HG03066 (cell line): ENCODE data around the gene NUFIP2.
"Not testable (repeated sequence)": the region's sequence is repeated elsewhere in the genome, so short reads cannot be mapped to it uniquely, and the experiment has no call there.

Source experiments
- ATAC-seq: cut with Tn5 transposase; IDR thresholded peaks from one replicate; pipeline ENCODE4 v1.9.1; 2021; ENCODE audit warnings: low read depth; ENCODE audit not compliant: unreplicated experiment

Gene NUFIP2

GRCh38 chr17:29240477-29240876 is 53.5 kb downstream of the NUFIP2 start:
- no peak for ATAC-seq

- no peak for ATAC-seq
These were observed 55.7 kb downstream of the NUFIP2 start for GRCh38 chr17:29238133-29238850.

GRCh38 chr17:29237476-29238132 is 56.3 kb downstream of the NUFIP2 start:
- ATAC-seq: no peak

GRCh38 chr17:29235904-29236303 is 58.0 kb downstream of the NUFIP2 start:
- no peak for ATAC-seq

DNA sequence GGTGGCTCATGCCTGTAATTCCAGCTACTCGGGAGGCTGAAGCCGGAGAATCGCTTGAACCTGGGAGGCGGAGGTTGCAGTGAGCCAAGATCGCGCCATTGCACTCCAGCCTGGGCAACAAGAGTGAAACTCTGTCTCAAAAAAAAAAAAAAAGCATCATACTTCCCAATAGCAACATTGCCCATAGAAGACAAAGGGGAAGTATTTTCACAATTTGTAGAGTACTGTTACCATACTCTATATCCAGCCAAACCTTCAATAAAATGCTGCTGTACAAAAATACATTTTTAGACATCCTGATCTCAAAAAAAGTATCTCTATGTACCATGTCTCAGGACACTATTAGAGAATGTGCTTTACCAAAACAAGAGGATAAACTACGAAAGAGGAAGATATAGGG is 59.0 kb downstream of the NUFIP2 start:
- ATAC-seq: not testable (repeated sequence)

- no peak for ATAC-seq
These were observed 60.6 kb downstream of the NUFIP2 start for GRCh38 chr17:29233301-29233700.

DNA sequence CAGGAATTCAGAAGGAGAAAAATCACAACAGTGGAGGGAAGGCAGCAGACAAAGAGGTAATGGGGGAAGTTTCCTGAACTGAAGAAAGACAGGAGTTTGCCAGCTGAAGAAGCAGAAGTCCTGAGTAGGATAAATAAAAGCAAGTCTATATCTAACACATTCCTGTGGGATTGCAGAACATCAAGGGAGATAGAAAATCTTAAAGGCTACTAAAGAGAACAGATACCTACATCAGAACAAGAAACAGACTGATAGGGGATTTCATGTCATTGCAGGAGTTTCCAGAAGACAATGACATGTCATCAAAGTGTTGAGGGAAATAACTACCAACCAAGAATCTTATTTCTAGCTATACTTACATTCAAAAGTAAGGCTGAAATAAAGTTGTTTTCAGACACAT is 68.6 kb downstream of the NUFIP2 start:
- ATAC-seq: no peak

DNA sequence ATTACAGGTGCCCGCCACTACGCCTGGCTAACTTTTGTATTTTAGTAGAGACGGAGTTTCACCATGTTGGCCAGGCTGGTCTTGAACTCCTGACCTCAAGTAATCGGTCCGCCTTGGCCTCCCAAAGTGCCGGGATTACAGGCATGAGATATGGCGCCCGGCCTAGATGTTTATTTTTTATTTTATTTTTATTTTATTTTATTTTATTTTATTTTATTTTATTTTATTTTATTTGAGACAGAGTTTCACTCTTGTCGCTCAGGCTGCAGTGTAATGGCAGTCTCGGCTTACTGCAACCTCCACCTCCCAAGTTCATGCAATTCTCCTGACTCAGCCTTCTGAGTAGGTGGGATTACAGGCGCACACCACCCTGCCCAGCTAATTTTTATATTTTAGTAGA is 72.6 kb downstream of the NUFIP2 start:
- ATAC-seq: not testable (repeated sequence)

- ATAC-seq: no peak
These were observed 74.4 kb downstream of the NUFIP2 start for GRCh38 chr17:29219378-29220047.

DNA sequence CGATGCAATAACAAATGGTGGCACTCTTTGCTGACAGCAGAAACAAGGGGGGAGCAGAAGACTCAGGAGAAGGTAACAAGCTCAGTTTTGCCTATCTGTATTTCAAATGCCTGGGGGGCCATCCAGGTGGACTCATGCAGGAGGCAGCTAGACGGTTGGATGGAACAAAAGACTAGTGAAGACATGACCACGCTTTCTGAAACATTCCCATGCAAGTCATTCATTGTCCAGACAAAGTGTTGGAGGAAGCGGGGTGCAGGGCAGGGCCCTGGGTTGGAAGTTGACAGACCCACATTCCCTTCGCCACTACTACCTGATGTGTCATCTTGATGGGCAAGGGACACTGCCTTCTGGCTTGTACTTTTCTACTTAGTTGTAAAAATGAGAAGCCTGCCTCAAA is 77.1 kb downstream of the NUFIP2 start:
- ATAC-seq: no peak

DNA sequence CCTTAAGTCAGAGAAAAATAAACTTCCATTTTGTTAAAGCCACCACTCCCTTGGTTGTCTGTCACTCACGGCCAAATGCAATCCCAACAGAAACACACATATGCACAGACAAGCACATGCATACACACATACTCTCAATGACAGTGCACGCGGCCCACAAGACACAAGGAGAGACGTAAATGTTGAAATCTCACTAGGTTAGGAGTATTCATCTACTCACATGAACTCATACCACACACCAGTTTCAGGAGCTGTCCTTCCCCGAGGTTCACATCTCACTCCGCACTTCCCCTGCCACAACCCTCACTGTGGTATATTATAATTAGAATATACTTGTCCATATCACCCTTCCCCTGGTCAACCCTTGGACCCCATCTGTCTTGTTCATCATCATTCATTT is 77.8 kb downstream of the NUFIP2 start:
- no peak for ATAC-seq

DNA sequence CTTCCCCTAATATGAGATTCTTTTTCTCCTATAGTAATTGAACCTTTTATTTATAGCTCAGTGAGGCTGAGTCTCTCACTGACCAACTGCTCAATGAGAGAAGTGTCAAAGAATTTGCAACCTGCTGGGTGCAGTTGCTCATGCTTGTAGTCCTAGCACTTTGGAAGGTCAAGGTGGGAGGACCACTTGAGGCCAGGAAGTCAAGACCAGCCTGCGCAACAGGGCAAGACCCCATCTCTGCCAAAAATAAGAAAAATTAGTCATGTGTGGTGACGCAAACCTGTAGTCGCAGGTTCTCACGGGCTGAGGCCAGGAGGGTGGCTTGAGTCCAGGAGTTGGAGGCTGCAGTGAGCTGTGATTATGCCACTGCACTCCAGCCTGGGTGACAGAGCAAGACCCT is 78.2 kb downstream of the NUFIP2 start:
- no peak for ATAC-seq

- ATAC-seq: no peak
These were observed 78.8 kb downstream of the NUFIP2 start for GRCh38 chr17:29215174-29215573.

GRCh38 chr17:29214215-29215146 is 79.5 kb downstream of the NUFIP2 start:
- ATAC-seq: no peak

DNA sequence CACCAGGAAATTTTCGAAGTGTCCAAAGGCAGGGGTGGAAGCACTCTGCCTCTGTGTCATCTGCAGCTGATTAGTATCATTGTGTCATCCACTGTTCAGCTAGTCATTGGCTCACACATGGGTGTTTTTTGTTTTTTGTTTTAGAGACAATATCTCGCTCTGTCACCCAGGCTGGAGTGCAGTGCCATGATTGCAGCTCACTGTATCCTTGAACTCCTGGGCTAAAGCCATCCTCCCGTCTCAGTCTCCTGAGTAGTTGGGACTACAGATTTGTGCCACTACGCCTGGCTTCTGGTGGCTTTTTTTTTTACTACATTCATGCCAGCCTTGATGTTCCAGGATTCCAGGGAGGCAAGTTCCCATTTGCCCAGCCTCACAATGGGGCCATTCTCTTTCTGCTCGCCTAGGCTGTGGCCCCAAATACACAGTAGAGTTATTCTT is 81.2 kb downstream of the NUFIP2 start:
- ATAC-seq: no peak

DNA sequence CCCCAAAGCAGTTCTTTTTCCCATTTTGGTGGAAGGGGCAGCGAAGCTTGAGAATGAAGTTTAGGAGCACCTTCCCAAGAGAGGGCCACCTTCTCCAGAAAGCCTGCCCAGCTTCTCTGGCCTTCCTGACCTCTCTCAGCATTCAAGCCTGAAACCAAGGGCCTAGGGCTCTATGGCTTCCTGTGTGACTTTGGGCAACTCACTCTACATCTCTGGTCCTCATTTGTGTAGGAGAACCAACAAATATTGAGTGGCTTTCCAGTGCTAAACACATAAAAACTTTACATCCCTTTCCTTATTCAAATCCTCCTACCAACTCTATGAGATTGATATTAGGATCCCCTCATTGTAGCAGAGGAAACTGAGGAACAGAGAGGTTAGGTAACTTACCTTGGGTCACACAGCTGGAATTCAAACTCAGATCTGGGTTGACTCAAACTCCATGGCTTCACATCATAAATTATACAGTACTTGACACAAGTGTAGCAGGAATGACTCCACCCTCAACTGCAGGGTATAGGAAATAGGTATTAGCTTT is 81.8 kb downstream of the NUFIP2 start:
- no peak for ATAC-seq

- ATAC-seq: no peak
These were observed 83.1 kb downstream of the NUFIP2 start for GRCh38 chr17:29210879-29211278.

DNA sequence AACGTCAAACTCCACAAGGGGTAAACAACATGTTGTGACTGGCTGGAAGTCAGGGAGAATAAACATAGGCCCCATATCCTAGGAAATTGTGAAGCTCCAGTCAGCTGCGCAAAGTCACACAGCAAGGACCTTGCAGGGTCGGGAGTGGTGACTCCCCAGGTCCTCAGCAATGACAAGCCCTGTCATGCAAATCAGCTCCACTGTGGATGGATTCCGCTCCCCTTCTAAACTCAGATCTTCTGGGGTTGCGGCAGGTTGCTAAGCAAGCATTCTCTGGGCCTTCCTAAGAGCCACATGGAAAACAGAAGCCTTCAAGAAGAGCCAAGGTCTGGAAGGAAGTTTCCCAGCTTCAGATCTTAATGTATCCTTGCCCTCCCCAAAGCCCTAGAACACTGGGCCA is 84.9 kb downstream of the NUFIP2 start:
- ATAC-seq: no peak

DNA sequence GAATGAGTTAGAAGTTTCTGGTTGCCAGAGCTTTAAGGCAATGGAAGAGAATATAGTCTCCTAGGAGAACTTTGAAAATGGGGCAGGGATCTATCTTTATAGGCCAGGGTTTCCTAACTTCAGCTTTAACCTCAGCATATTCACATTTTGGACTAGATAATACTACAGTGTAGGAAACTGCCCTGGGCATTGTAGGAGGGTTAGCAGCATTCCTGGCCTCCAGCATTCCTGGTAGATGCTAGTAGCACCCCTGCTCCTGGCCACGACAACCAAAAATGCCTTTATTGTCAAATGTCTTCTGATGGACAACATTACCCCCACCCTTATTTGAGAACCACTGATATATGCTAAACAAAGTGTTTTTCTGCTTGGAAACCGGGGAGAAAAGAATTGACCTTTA is 86.0 kb downstream of the NUFIP2 start:
- no peak for ATAC-seq
